A673 (cell line): ENCODE results near the gene STARD13.

ENCODE experiments used
- CTCF ChIP-seq: fragments of 300-800, 200-600 bp; sonication (generic); conservative IDR thresholded peaks from 2 replicates; pipeline ENCODE4 v1.5.1; 2017; ENCODE audit warnings: low read depth, mild to moderate bottlenecking, antibody characterized with exemption, low read length, moderate library complexity, mixed read lengths
- EZH2 ChIP-seq: fragments of 200-600 bp; sonication (generic); IDR thresholded peaks from 2 replicates; pipeline ENCODE4 v1.6.1; 2017; ENCODE audit warnings: borderline replicate concordance, low read depth, mild to moderate bottlenecking, mixed read lengths, antibody characterized with exemption, low read length; ENCODE audit not compliant: poor library complexity, severe bottlenecking

GRCh38 chr13:33058776-33059327, 226.7 kb downstream of the STARD13 start:
- TF ChIP-seq CTCF (no peak), EZH2 (no peak)
